Measurements from ENCODE around the gene HCST.

- TF ChIP-seq POLR2A (IDR thresholded peaks at IDR 0.05; ENCODE audit: extremely low read depth, insufficient read length) (no peak), CTCF (IDR thresholded peaks at IDR 0.05; ENCODE audit: low read depth, low read length) (no peak), MAX (IDR thresholded peaks at IDR 0.05; ENCODE audit: low read depth, low read length) (no peak), MYC (IDR thresholded peaks at IDR 0.05; ENCODE audit: low read depth, low read length) (no peak)
Measured at GRCh38 chr19:35897706-35898451, 4.5 kb upstream of the HCST start.

Data from NB4 (cell line).